H1 (cell line): Measurements from ENCODE around the gene NUCB1.

Experiments used
- BRCA1 ChIP-seq: IDR thresholded peaks from 2 replicates; pipeline ENCODE4 v1.6.1; 2012; ENCODE audit warnings: low read depth, low read length, improper control_type of control experiment
- HDAC6 ChIP-seq: IDR thresholded peaks from one replicate; pipeline ENCODE4 v1.7.1; 2012; ENCODE audit warnings: low read depth, mild to moderate bottlenecking, inconsistent platforms, low read length, moderate library complexity
- NRF1 ChIP-seq: IDR thresholded peaks from 2 replicates; pipeline ENCODE4 v1.6.1; 2011; ENCODE audit warnings: mild to moderate bottlenecking, low read depth, low read length, improper control_type of control experiment
- POLR2AphosphoS5 ChIP-seq: IDR thresholded peaks from 2 replicates; pipeline ENCODE4 v1.6.1; 2011; ENCODE audit warnings: low read depth, low read length

DNA sequence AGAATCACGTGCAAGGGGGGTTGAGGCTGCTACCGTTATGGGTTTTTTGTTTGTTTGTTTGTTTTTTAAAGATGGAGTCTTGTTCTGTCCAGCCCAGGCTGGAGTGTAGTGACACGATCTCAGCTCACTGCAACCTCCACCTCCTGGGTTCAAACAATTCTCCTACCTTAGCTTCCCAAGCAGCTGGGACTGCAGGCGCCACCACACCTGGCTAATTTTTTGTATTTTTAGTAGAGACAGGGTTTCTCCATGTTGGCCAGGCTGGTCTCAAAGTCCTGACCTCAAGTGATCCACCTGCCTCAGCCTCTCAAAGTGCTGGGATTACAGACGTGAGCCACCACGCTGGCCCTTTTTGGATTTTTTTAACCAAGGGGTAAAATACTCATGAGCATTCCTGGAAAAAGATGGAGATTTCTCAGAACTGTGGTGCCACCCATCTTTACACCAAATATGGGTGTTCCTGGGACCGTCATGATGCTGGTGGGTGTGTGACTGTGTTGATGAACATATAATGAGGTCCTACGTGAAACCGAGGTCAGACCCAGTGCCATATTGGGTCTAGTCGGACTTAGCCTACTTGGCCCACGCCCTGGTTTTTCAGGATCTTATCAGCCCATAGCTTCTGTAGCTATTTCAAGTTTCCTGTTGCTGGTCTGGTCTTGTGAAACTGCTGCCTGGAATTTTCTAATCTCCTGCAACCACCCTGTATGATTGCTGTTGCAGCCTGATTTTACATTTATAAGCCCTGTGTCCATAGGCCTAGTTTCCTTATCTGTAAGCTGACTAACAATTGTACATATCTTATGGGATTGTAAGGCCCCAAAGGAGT, 21.7 kb upstream of the NUCB1 start:
- TF ChIP-seq BRCA1 (no peak), HDAC6 (no peak), NRF1 (no peak), POLR2AphosphoS5 (no peak; the same call in 1 of the 2 replicates)
